HepG2 (cell line): ENCODE measurements around the gene KIFC1. TPM values are rescaled to one million over a fixed set of nuclear protein-coding genes. Genes with fewer than 3 reads are reported as not detected.

Experiments
- ATAC-seq: fragments of 200-7000 bp; cut with Tn5 transposase; 3 replicates; pipeline ENCODE4 v1.9.1; 2020; ENCODE audit warnings: mild to moderate bottlenecking, moderate library complexity
- BruUV-seq: library from RNA; stranded (reverse); fragments of 400-500 nt; replicated peaks from 2 replicates; lab custom pipeline; 2021; lab: Mats Ljungman, UMichigan
- CTCF ChIA-PET: fragments of 300-600 bp; formaldehyde crosslinking; extraction: SDS; loops from one replicate; lab custom pipeline; 2021; ENCODE audit warnings: low total read pairs, inconsistent platforms, low intra/inter-chr PET ratio; lab: Yijun Ruan, JAX
- POLR2A ChIA-PET: fragments of 350-600 bp; sonication (Branson Sonifier 250); formaldehyde crosslinking; loops from one replicate; lab custom pipeline; 2020; ENCODE audit warnings: antibody characterized with exemption, inconsistent platforms; lab: Yijun Ruan, JAX
- DNase-seq: peaks from one replicate; pipeline ENCODE4 v3.0.0-alpha.2; 2015; ENCODE audit warnings: low spot score
- FAIRE-seq: peaks from 3 replicates; lab custom pipeline; 2011; peaks lifted over from hg19 to GRCh38; lab: Jason Lieb, UNC
- H2AFZ ChIP-seq: one replicate; pipeline ENCODE4 v1.6.1; 2011; ENCODE audit warnings: low read length, inconsistent platforms
- H3K27ac ChIP-seq: fragments of 300-600 bp; 3 replicates; pipeline ENCODE4 v1.8.0; 2011; ENCODE audit warnings: mixed run types, mild to moderate bottlenecking, mixed read lengths, low read length, inconsistent platforms; ENCODE audit not compliant: insufficient read depth; ENCODE audit errors: extremely low read length
- H3K27me3 ChIP-seq, 2 experiments: fragments of 200-600 bp in 1 of 2; 2 replicates in 1 of 2; 3 replicates in 1 of 2; pipeline versions ENCODE4 v1.6.0 to v1.8.0; 2011; ENCODE audit warnings: low read length in 2 of 2, mild to moderate bottlenecking in 2 of 2, moderate library complexity in 2 of 2, inconsistent platforms in 1 of 2; ENCODE audit not compliant: insufficient read depth in 2 of 2, control insufficient read depth in 1 of 2
- H3K36me3 ChIP-seq, 2 experiments: fragments of 200-600 bp in 1 of 2; replicated peaks in 1 of 2; 2 replicates in 1 of 2; 3 replicates in 1 of 2; pipeline versions ENCODE4 v1.5.1 to v1.8.0; 2011; ENCODE audit warnings: low read length in 2 of 2, inconsistent platforms in 1 of 2; ENCODE audit not compliant: insufficient read depth in 2 of 2, control insufficient read depth in 1 of 2
- H3K4me1 ChIP-seq: 2 replicates; pipeline ENCODE4 v1.5.1; 2012; ENCODE audit warnings: low read length, inconsistent platforms; ENCODE audit not compliant: insufficient read depth
- H3K4me2 ChIP-seq: 2 replicates; pipeline ENCODE4 v1.6.0; 2011; ENCODE audit warnings: low read depth, low read length, inconsistent platforms
- H3K4me3 ChIP-seq, 3 experiments: fragments of 200-600 bp in 1 of 3; sonication (generic), shearing (Covaris generic) in 1 of 3; replicated peaks in 1 of 3; 2 replicates each; pipeline ENCODE4 v1.5.1; 2011 to 2016; ENCODE audit warnings: low read length in 3 of 3, inconsistent platforms in 2 of 3, low read depth in 2 of 3, mild to moderate bottlenecking in 2 of 3, control low read depth in 1 of 3, mixed read lengths in 1 of 3; ENCODE audit not compliant: insufficient read depth in 1 of 3
- H3K79me2 ChIP-seq: one replicate; pipeline ENCODE4 v1.6.1; 2011; ENCODE audit warnings: low read length, inconsistent platforms; ENCODE audit not compliant: insufficient read depth
- H3K9ac ChIP-seq: 2 replicates; pipeline ENCODE4 v1.6.0; 2011; ENCODE audit warnings: mild to moderate bottlenecking, low read depth, low read length, inconsistent platforms; ENCODE audit not compliant: insufficient read depth
- H3K9me3 ChIP-seq: 2 replicates; pipeline ENCODE4 v1.5.1; 2012; ENCODE audit warnings: mild to moderate bottlenecking, low read length
- H4K20me1 ChIP-seq: 2 replicates; pipeline ENCODE4 v1.6.0; 2011; ENCODE audit warnings: inconsistent platforms, mild to moderate bottlenecking, low read length, moderate library complexity; ENCODE audit not compliant: insufficient read depth
- CSRNP2 ChIP-seq: sonication (generic); formaldehyde crosslinking; conservative IDR thresholded peaks from 2 replicates; pipeline ENCODE4 v1.8.0; 2022; ENCODE audit warnings: low read depth, missing genetic modification reagents
- GABPA ChIP-seq, 2 experiments: IDR thresholded peaks; 2 replicates each; pipeline ENCODE4 v1.6.1; 2011 to 2016; ENCODE audit warnings: low read depth in 2 of 2, low read length in 1 of 2, missing biosample characterization in 1 of 2, missing genetic modification characterization in 1 of 2
- HNRNPK ChIP-seq: fragments of 200-400 bp; formaldehyde crosslinking; IDR thresholded peaks from 2 replicates; pipeline ENCODE4 v1.6.1; 2018; ENCODE audit warnings: low read length, low read depth, moderate library complexity, mild to moderate bottlenecking; ENCODE audit not compliant: poor library complexity, severe bottlenecking
- PRDM15 ChIP-seq: sonication (generic); formaldehyde crosslinking; IDR thresholded peaks from 2 replicates; pipeline ENCODE4 v1.4.0; 2020; ENCODE audit warnings: missing genetic modification reagents
- SIX4 ChIP-seq: sonication (generic); formaldehyde crosslinking; IDR thresholded peaks from 2 replicates; pipeline ENCODE4 v1.4.0; 2020; ENCODE audit warnings: missing genetic modification reagents
- ZBTB7A ChIP-seq: sonication (generic); formaldehyde crosslinking; IDR thresholded peaks from 2 replicates; pipeline ENCODE4 v1.8.0; 2022; ENCODE audit warnings: mild to moderate bottlenecking, missing genetic modification reagents
- ZNF207 ChIP-seq: fragments of 450-650 bp; IDR thresholded peaks from 2 replicates; pipeline ENCODE4 v1.6.1; 2016; ENCODE audit warnings: antibody characterized with exemption, borderline replicate concordance
- ZNF432 ChIP-seq: sonication (generic); formaldehyde crosslinking; IDR thresholded peaks from 2 replicates; pipeline ENCODE4 v1.5.0; 2020; ENCODE audit warnings: missing genetic modification reagents, mild to moderate bottlenecking, borderline replicate concordance
- ZNF589 ChIP-seq: sonication (generic); formaldehyde crosslinking; conservative IDR thresholded peaks from 2 replicates; pipeline ENCODE4 v1.8.0; 2022; ENCODE audit warnings: mild to moderate bottlenecking, moderate library complexity, missing genetic modification reagents
- ZNF652 ChIP-seq: IDR thresholded peaks from 2 replicates; pipeline ENCODE4 v1.6.1; 2016; ENCODE audit warnings: low read depth, borderline replicate concordance
- WGBS: methylation state at CpG from one replicate; pipeline ENCODE4 v1.1.6; 2017; ENCODE audit warnings: low lambda C conversion rate; 5-methylcytosine and 5-hydroxymethylcytosine counted together
- in situ Hi-C: cut with HindIII; loops from 2 replicates; pipeline ENCODE4 v1.10.0; 2017; ENCODE audit warnings: low pct_unique_long_range_greater_than_20kb; ENCODE audit not compliant: extremely low pct_ligation_motif_present
- intact Hi-C: fragments of 100-400 bp; cut with micrococcal nuclease; formaldehyde crosslinking; loops from one replicate; pipeline ENCODE4 v1.10.0; 2022; ENCODE audit not compliant: unreplicated experiment
- polyA plus RNA-seq, 8 experiments: library from polyadenylated mRNA; depleted of rRNA in 3 of 8; stranded (reverse) in 7 of 8; unstranded in 1 of 8; fragments of >200 nt; fragmentation: Illumina TruSeq in 4 of 8; extraction: Trizol in 4 of 8; gene quantifications; 2 replicates each; pipeline versions ENCODE4 v1.2.1 to v1.2.3, GENCODE V29; 2011 to 2016; ENCODE audit warnings: low read depth in 4 of 8, missing spikeins in 1 of 8, mixed read lengths in 1 of 8; ENCODE audit not compliant: insufficient read depth in 1 of 8
- total RNA-seq, 5 experiments: library from RNA; depleted of rRNA; stranded (reverse); fragments of >200 nt; fragmentation: Illumina TruSeq; extraction: Trizol; gene quantifications; 2 replicates each; pipeline ENCODE4 v1.2.3, GENCODE V29; 2016; ENCODE audit warnings: low read depth in 1 of 5
- TF ChIP-seq, protein P1 (sequence below): IDR thresholded peaks from 2 replicates; pipeline ENCODE4 v1.6.1; 2016; ENCODE audit warnings: low read depth, borderline replicate concordance

The KIFC1 gene
- total and polyA plus RNA-seq, 2 of the 13 experiments (the other 11 are each of a cell fraction or from before 2014, with no cell fraction given), result 25.0 to 45.5 TPM

GRCh38 chr6:33420491-33421343 lies 29.1 kb downstream of the KIFC1 start:
- intact Hi-C loops (no loop called here), in situ Hi-C loops (loop anchor here (25.0 kb wide), 1 partner anchor 133 kb away; the partner anchor contains the start of genes B3GALT4, PFDN6, RGL2 and WDR46)
- Histone ChIP-seq H3K9ac (no peak overlapping the region), H3K4me3 (no peak overlapping the region), H3K36me3 (peaks cover 3 to 7% of the 10 kb centered on the region in 2 experiments), H3K4me2 (no peak overlapping the region), H3K27ac (no peak overlapping the region), H3K9me3 (no peaks in the 10 kb centered on the region), H3K79me2 (peaks cover 18% of the 10 kb centered on the region), H4K20me1 (no peaks in the 10 kb centered on the region), H3K27me3 (peaks cover 2 to 35% of the 10 kb centered on the region in 2 experiments; a peak in 3 of 5 replicates), H3K4me1 (peaks cover 51% of the 10 kb centered on the region), H2AFZ (no peak overlapping the region)
- 37% methylated on average over 6 of the region's 6 CpGs for WGBS
- no peak for FAIRE-seq
- no TSS peak for BruUV-seq
- no peak for TF ChIP-seq ZNF207
- TF ChIP-seq GABPA (IDR thresholded peaks at IDR 0.05; ENCODE audit: low read depth, low read length), result no peak
- TF ChIP-seq GABPA (CRISPR knock-in tag; IDR thresholded peaks at IDR 0.05; ENCODE audit: low read depth), result peak; percentile 36; the same call in 1 of the 2 replicates
- no peak for TF ChIP-seq CSRNP2
- TF ChIP-seq HNRNPK, result peak; percentile 91
- POLR2A ChIA-PET, result no interaction called here
- no peak for DNase-seq
- CTCF ChIA-PET, result no interaction called here
- no peak for ATAC-seq

- ChIA-PET CTCF (no interaction called here), POLR2A (no interaction called here)
- Histone ChIP-seq H3K9ac (no peak overlapping the region), H2AFZ (no peak overlapping the region), H3K4me1 (peaks cover 46% of the 10 kb centered on the region), H3K27me3 (peaks cover 2 to 35% of the 10 kb centered on the region in 2 experiments; a peak in 3 of 5 replicates), H3K4me2 (no peak overlapping the region), H3K36me3 (peaks cover 0 to 3% of the 10 kb centered on the region in 2 experiments; a peak in 1 of 5 replicates), H3K9me3 (no peaks in the 10 kb centered on the region), H3K27ac (no peak overlapping the region), H3K79me2 (peaks cover 14% of the 10 kb centered on the region), H3K4me3 (no peak overlapping the region), H4K20me1 (no peaks in the 10 kb centered on the region)
- intact Hi-C loops, result no loop called here
- 48% methylated on average over 2 of the region's 2 CpGs for WGBS
- FAIRE-seq, result no peak
- ATAC-seq, result no peak
- no peak for DNase-seq
- in situ Hi-C loops, result loop anchor here (25.0 kb wide), 1 partner anchor 134 kb away; the partner anchor contains the start of genes B3GALT4, PFDN6, RGL2 and WDR46
- BruUV-seq, result no TSS peak
- TF ChIP-seq ZNF589 (CRISPR knock-in tag), result no peak
- no peak for TF ChIP-seq ZNF432 (CRISPR knock-in tag)
- no peak for TF ChIP-seq PRDM15 (CRISPR knock-in tag)
- no peak for TF ChIP-seq ZBTB7A
- no peak for TF ChIP-seq ZNF652 (CRISPR knock-in tag)
- TF ChIP-seq SIX4, result no peak
- TF ChIP-seq, protein P1, sequence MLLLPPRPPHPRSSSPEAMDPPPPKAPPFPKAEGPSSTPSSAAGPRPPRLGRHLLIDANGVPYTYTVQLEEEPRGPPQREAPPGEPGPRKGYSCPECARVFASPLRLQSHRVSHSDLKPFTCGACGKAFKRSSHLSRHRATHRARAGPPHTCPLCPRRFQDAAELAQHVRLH (CRISPR knock-in tag), result no peak
Observed at GRCh38 chr6:33421344-33421643, 29.7 kb downstream of the KIFC1 start.
